CD4-positive, alpha-beta T cell treated with Interleukin-15 for 4 hours (primary cell): ENCODE measurements around the gene FGF2.
"Not testable (repeated sequence)": the region's sequence is repeated elsewhere in the genome, so short reads cannot be mapped to it uniquely, and the experiment has no call there.

Source experiments
- DNase-seq: peaks from one replicate; pipeline ENCODE4 v3.0.0-alpha.2; 2020; ENCODE audit warnings: low spot score

The FGF2 gene

DNA sequence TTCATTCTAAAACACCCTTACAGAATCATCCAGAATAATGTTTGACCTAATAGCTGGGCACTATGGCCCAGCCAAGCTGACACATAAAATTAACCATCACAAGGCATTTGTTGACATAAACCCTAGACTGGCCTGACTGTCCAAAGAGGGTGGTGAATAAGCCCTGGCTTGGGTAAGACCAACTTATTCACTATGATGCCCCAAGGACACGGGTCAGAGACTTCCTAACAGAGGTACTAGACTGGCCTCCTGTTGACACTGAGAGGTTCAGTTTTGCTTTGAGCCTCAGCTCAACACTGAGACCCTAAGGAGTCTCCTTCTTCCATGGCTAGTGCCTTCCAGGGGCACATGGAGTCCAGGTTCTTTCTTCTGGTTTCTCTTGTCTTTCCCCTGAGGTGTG lies 21.3 kb downstream of the FGF2 start:
- DNase-seq, result no peak

DNA sequence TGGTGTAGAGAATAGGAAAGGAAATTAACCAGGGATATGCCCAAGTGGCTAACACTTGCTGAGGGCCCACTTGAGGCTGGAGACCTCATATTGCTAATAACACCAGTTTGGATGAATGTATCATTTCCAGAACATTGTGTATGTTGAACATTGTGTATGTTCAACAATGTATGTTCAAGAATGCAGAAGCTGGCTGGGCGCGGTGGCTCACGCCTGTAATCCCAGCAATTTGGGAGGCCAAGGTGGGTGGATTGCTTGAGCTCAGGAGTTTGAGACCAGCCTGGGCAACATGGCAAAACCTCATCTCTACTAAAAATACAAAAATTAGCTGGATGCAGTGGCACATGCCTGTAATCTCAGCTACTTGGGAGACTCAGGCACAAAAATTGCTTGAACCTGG lies 23.2 kb downstream of the FGF2 start:
- DNase-seq, result not testable (repeated sequence)

DNA sequence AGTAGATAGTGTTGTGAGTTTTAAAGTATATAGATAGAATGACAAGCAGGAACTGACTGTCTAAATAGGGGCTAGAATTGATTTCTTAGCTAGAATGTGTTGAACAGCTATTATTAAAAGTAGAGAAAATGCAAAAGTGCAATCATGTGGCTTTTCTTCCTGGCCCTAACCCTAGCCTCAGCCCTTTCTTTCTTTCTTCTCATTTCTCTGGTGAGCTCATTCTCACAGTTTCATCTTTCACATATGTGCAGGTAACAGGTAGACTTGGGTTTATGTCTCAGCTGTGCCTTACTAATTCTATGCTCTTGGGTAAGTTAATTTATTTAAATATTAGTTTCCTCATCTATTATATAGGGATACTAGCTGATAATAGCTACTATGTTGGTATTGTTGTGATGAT lies 24.9 kb downstream of the FGF2 start:
- no peak for DNase-seq

DNA sequence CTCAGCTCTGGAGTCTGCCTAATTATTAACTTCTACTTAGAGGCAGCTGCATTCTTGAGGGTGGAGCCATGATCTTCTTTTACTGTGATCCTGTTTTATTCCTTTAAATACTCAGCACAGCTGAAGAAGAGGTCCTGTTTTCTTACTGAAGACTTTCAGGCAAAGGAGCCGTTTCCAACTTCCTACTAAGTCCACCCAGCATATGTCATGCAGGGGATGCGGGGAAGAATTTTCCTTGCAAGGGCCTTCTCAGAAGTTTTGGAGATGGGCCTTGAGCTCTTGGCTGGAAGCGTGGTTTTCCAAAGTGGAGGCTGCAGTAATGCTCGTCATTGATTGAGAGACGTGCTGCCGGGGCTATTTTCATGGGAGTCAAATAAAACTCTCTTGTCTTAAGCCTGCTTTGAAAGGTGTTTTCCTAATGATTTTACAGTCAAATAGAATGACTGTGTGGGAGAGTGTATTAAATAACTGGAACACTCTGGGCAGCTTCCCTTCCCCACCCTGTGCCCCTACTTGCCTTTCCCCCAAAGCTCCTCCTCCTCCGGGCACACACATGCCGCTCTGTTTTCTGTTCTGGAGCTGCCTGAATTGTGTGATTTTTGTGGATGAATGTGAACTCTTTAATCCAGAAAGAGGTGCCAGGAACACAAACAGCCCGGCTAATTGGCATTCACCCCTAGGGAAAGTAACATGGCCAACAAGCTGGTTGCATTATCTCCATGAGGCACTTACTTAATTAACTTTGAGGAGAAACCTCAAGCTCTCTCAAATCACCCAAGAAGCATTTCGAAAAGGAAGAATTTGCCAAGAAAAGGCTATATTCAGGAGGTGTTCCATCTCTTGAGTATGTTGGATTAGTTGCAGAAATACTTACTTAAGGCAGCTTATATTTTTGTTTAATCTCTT lies 28.1 kb downstream of the FGF2 start:
- DNase-seq, result no peak

DNA sequence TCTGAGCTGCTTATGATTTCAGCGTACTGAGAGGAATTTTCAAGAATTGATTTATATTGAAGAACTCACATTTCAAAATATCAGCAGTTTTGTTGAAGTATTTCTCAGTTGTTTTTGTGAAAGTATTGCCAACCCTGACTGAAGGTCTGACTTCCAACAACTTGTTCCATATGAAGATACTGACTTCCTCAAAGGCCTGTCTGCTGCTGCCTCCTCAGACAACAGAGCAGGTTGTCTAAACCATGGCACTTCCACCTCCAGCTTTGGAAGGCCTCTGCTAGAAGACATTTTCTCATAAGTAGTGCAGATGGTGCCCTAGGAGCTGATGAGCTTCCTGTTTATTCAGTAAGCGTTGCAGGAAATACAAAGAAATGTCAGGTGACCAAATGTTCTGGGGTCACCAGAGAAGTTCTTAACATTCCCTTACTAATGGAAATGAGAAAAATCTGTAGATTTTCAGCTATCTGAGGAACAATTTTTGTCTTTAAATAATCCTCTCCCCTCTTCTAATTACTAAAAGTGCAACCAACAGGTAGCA lies 28.8 kb downstream of the FGF2 start:
- DNase-seq, result no peak

DNA sequence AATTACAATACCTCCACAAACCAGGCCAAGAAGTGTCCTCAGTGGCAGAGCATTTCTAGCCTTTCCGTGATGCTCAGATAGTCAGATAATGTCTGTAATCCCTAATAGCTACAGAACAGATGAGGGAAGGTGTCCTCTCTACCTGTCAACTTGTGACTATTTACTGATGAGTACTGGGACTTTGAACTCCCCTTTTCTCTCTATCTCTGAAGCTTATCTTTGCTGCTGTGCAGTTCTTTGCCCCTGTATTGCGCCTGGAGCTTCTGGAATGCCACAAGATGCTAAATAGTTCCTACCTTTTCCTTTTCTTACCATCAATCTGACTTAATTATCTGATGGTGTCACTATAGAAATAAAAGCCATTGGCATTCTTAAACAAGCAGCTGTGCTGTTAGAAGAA lies 30.5 kb downstream of the FGF2 start:
- no peak for DNase-seq

DNA sequence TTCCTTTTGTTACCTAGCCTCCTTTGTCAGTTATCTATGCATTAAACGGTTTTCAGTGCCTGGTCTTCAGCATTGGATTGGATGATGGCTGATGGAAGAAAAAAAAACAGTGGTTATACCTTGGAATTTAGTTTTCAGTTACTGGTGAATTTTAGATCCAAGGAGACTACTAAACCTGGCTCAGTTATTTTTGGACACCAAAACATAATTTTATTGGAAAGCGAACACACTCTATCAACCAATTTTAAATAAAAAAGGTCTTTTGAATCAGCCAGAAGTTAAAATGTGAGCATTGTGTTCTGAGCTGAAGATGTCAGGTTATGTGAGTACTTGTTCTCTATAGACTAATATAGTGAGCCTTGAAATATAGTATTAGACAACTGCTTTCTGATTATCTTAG lies 32.1 kb downstream of the FGF2 start:
- no peak for DNase-seq

DNA sequence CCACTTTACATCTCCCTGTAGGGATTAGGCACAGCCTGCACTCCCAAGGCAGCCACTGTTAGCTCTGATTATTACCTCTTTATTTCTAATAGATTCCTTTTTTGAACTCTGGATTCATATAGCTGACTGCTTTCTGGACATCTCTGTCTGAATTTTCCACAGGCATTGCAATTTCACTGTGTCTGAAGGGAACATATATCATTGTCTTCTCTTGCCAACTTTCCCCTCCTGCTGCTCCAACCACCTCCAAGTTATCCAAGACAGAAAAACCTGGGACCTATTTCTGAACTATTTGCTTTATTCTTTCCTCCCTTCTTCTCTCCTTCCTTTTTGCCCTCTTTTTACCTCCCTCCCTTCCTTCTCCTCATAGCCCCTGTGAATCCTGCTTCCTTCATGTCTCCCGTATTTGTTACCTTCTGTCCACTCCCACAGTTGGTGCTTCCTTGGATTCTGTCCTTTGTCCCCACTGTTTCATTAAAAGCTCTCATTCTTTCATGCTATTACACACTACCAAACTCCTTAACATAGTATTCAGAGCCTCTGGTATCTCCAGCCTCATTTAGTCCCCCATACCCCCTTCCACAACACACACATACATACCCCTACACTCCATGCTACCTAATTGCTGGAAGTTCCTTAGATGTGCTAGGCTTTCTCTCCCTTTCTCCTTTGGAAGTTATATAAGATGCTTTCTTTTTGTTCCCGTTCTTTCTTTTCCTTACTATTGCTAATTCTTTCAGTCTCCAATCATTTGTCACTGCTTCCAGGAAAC lies 34.7 kb downstream of the FGF2 start:
- DNase-seq, result no peak

DNA sequence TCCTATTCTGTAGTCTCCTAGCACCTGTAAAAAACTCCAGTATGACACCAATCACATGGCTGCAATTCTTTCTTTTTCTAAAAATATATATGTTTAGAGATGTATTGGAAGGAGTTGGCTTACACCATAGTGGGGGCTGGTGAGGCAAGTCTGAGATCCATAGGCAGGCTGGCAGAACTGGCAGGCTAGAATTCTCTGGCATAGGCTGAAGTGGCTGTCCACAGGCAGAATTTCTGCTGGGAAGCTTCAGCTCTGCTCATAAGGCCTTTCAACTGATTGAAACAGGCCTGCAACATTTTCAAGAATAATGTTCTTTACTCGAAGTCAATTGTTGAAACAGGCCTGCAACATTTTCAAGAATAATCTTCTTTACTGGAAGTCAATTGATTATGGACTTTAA lies 37.0 kb downstream of the FGF2 start:
- DNase-seq, result no peak

DNA sequence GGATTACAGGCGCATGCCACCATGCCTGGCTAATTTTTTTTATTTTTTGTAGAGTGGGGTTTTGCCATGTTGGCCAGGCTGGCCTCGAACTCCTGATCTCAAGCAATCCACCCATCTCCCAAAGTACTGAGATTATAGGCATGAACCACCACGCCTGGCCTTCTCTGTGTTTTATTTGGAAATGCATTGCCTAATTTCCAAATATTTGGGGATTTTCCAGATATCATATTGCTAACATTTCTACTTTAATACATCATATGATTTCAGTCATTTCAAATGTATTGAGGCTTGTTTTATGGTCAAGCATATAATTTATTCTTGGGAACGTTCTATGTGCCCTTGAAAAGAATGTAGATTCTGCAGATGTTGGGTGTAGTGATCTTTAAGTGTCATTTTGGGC lies 38.8 kb downstream of the FGF2 start:
- no peak for DNase-seq

DNA sequence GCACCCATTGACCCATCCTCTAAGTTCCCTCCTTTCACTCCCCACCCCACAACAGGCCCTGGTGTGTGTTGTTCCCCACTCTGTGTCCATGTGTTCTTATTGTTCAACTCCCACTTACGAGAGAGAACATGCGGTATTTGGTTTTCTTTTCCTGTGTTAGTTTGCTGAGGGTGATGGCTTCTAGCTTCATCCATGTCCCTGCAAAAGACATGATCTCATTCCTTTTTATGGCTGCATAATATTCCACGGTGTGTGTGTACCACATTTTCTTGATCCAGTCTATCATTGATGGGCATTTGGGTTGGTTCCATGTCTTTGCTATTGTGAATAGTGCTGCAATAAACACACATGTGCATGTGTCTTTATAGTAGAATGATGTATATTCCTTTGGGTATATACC lies 41.6 kb downstream of the FGF2 start:
- DNase-seq, result not testable (repeated sequence)

DNA sequence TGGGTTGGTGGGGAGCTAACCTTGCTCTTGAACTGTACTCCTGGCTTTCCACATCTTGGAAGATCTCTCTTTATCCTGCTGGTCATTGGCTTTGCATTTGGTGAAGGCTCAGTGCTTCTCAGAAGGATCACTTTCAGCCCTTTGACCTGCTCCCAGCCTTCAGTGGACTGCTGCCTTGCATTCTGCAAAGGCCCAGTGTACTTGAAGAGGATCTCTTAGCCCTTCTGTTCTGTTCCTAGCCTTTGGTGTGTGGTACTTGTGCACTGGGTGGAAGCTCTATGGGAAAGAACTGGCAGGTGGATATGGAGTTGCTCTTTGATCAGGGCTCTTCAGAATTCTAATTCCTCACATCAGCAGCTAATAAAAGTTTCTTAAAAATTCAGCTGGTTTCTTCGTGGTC lies 46.5 kb downstream of the FGF2 start:
- no peak for DNase-seq

DNA sequence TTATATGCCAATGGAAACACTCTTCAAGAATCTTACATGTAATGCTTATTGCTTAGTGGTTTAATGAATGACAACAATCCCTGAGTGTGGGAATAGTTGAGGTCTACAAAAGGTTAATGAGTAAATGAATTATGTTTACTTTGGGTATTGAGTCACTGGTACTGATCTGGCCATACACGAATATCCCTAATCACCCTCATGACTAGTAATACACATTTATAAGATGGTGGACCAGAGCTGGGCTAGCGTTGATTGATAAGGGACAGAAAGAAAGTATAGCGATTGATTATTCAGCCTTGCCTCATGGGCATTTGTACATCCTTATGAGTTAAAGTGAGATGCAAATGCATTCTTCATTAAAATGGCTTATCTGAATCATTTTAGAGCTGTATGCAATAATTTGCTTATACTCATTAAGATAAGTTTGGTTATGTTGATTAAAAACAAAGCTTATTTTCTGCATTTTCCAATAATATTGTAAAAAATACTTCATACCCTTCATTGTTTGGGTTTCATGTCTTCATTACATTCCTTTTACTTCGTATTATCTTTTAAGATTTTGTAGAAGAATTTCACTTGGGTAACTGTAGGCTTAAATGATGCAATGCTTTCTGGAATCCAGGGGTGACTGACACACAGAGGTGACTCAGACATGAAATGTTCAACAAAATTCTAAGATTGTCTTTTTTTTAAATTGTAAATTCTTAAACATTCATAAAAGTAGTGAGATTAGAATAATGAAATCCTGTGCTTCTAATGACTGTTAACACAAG lies 47.4 kb downstream of the FGF2 start:
- DNase-seq, result no peak

DNA sequence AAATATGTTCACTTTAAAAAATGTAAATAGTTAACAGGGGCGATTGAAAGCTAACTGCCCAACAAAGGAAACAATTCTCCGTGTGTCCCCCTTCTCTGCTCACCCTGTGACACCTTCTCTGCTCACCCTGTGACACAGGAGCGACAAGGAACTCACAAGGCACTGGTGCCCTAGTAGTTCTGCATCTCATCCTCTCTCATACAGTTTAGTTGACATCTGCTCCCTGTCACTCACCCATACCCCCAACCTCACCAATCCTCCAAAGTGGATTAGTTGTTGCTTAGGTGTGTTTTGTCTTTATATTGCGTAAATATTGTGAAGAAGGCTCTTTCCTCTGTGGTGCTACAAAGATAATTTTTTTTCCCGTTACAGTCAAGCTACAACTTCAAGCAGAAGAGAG lies 49.3 kb downstream of the FGF2 start:
- DNase-seq, result no peak

DNA sequence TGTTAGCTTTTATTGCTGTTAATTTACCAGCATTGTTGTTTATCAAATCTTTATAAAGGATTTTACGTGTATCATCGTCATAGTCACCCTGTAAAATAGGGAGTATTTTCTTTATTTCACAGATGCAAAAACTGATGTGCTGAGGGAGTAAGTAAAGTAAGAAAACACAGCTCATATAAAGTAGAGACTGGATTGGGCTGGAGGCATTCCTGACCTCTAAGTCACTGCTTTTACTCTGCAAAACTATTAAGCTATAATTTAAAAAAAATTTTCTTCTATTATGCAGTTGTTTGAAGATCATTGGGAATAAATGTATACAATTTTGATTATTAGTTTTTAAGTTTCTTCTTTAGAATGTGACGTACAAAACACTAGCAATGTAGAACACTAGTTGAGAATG lies 49.8 kb downstream of the FGF2 start:
- no peak for DNase-seq

DNA sequence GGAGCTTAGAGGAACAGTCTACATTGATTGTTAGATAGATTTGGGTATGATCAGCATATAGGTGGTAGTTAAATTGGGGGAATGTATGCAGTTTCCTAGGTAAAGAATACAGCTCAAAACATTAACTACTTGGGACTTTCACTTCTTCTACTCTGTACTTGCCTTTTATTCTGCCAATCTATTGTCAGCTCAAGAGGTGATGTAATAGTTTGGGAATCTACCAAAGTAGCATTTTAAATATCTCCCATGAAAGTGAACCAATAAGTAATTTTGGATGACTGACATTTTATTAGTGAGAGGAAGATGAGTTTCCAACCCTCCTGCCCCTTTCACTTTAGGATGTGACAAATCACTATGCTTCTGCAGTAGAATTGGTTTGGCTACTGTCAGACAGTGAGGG lies 52.4 kb downstream of the FGF2 start:
- DNase-seq, result no peak

DNA sequence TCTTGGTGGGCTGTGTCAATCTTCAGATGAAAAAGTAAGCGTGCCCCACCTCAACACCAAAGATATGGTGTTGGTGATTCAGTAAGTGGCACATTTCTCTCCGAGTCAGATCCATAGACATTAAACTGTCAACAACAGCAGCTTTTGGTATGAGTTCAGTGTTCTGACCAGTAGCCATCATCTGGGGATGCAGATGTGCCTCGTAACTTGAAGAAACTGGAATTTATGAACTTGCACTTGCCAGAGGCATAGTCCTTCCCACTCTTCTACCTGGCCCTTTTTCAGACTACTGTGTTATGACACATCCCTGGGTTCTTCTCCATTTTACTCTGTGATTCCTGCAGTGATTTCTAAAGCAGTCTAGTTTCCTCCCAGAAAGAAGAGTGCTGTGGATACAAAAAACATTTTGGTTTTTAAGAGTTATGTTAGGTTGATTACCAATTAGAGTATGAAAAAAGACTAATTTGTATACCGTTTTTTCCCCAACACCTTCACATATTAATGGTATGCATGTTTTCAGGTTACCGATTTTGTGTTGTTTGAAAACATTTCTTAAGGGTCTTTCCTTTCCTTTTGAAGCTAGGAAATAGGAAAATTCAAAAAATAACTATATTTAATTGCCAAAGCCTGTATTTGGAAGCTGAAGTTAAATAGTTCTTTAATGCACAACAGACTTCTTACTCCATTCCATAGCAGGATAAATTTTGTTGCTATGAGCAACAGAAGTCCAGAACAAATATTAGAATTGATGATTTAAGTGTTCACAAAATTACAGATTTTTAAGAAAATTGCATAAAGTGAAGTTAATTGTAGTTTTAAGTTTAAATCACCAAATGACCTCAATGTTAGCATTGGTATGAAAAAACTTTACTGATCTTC lies 56.5 kb downstream of the FGF2 start:
- DNase-seq, result no peak

DNA sequence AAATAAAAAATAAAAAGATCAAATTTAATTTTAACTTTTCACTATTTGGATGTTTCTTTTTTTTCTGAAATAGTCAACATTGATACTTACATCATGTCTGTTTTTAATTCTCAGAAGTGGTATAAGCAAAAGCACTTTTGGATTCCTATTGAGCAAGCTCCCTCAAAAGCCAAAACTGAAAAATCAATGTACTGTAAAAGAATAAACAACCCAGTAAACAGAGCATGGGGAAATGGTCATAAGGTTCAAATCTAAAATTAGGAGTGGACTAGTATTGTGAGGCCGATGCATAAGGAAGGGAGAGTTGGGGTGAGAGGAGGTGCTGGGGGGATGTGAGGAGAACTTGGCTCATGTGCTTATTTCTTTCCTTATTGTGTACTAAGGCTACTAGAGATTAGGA lies 57.9 kb downstream of the FGF2 start:
- no peak for DNase-seq

DNA sequence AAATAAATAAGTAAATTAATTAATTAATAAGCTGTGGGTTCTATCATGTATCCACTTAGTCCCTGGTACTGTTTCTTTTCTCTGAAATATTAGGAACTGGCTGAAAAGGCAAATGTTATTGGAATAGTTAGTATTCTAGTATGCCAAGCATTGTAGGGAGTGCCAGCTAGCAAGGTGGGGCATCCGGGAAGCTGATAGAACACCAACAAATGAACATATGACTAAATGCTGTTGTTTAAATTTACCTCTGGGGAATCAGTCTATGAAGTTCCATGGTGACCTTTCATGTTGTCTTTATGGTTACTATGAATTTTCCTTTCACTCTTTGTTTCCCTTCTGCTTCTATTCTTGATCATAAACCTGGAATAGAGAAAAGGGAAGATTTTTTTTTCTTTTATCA lies 63.1 kb downstream of the FGF2 start:
- DNase-seq, result no peak

DNA sequence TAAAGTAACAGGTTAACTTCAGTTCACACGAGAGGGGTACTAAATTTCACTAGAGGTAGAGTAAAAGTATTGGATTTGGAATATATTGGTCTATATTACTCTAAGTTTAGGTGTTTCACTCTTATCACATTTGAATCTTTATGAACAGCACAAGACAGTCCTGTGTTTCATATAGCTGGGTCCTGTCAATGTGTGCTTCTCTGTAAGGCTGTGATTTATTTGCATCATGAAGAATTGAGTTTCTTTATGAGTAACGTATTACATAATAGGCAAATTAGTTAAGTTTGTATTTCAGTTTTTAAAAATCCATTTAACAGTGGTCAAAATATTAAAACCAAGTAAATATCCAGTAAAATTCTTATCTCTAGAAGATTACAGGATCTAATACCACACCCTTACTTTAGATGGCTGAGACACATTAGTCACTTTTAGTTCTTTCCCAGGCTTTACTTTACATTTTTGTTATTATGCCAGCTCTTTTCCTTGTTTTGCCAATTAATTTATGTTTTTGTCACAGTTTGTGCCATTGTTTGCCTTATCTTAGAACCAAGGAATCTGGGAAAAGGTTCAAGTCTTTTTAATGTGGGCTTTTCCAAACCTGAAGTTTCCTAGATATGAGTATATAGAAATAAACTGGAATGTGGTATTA lies 63.6 kb downstream of the FGF2 start:
- no peak for DNase-seq

DNA sequence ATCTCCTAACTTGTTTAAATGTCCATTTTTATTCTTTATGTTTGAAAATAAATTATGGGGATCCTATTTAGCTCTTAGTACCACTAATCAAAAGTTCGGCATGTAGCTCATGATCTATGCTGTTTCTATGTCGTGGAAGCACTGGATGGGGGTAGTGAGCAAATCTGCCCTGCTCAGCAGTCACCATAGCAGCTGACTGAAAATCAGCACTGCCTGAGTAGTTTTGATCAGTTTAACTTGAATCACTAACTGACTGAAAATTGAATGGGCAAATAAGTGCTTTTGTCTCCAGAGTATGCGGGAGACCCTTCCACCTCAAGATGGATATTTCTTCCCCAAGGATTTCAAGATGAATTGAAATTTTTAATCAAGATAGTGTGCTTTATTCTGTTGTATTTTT lies 68.2 kb downstream of the FGF2 start:
- DNase-seq, result no peak
